NCI-H82 (cell line): ENCODE data around the gene P4HB.

Experiments
- DNase-seq: peaks from one replicate; lab custom pipeline; 2025; lab: John Stamatoyannopoulos, UW

P4HB gene

DNA sequence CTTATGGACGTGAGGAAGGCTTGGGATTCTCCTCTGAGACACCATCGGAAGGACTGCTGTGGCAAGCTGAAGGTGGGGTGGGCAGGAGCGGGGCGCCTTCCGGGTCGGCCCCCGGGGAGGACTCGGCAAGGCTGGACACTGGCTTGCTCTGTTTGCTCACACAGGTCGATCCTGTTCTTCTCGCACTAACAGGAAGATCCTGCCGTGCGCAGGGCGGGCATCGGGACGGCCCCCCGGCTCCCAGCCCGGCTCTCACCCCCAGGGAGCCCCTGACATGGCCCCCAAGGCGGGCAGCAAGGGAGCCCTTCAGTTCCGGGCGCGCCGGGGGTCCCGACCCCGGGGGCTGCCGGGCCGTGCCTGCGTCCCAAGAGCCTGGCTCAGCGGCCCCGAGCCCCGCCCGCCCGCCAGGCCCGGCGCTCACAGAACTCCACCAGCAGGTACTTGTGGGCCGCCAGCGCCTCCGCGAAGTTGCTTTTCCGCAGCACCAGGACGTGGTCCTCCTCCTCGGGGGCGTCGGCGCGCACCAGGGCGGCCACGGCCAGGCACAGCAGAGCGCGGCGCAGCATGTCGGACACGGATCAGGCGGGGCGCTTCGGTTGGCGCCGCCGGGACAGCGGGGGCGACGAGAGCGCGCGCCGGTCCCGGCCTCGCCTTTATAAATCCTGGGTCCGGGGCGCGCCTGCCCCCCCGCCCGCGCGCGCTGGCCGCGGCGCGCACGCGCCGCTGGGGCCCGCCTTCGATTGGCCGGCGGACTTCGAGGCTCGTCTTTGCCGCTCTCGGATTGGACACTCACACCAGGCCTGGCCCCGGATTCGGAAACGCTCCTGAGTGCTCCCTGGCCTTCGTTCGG is at the start of gene P4HB:
P4HB (minus strand) TSS at position 630 of the 850 bp plus-strand sequence; CDS start at position 566, 64 bp downstream.
- DNase-seq, result no peak

DNA sequence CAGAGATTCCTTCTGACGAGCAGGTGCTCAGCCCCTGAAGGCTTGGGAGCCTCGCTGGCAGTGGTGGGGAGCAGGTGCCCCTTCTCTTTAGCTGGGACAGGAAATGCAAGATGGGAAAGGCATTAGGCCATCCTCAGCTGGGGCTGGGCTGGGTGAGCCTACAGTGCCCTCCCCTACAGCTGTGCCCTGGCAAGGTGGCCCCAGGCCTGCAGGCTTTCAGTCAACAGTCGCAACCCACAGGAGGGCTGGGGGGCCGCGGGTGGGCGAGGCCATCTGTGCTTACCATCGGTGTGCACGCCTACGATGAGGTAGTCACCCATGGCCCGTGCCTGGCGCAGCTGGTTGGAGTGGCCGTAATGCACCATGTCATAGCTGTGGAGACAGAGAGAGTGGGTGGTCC is 48.9 kb upstream of the P4HB start:
- no peak for DNase-seq

GRCh38 chr17:81908793-81909192 is 48.5 kb upstream of the P4HB start:
- no peak for DNase-seq

- no peak for DNase-seq
Observed at GRCh38 chr17:81907219-81908145, 47.1 kb upstream of the P4HB start.

- no peak for DNase-seq
Observed at GRCh38 chr17:81906476-81907218, 46.3 kb upstream of the P4HB start.

GRCh38 chr17:81905993-81906392 is 45.7 kb upstream of the P4HB start:
- DNase-seq, result no peak

- DNase-seq, result no peak
Observed at GRCh38 chr17:81905424-81905875, 45.1 kb upstream of the P4HB start.

DNA sequence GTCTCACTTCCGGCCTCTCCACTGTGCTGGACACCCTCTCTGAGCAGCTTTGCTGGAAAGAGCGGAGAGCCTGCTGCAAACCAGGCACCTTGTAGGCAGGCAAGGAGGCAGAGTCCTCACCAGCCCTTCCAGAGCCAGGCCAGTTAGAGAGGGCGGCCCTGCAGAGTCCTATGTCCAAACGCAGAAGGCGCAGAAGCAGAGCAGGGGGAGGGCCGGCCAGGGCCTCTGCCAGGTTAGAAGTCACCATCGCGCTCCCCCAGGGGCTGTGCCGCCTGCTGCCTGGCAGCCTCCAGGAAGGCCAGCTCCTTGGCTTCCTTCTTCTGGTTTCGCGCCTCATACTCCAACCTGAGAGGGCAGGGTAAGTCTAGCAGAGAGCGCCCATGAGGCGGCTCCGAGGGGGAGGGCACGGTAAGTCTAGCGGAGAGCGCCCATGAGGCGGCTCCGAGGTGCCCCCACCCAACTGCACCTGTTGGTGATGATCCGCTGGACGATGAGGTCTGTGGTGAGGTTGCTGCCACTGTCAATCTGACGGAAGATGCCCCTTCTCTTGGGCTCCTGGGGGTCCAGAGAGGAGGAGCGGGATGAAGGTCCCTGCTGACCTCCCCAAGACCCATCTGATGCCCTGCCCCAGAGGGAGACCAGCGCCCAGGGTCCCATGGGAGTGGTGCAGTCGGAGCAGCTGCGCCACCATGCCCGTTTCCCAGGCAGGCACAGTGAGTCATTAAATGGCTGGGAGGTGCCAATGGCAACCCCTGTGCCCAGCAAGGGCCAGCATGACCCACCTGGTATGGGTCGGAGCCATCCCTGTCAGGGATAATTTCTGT is 44.5 kb upstream of the P4HB start:
- DNase-seq, result no peak

GRCh38 chr17:81903896-81904599 is 43.7 kb upstream of the P4HB start:
- DNase-seq, result no peak

DNA sequence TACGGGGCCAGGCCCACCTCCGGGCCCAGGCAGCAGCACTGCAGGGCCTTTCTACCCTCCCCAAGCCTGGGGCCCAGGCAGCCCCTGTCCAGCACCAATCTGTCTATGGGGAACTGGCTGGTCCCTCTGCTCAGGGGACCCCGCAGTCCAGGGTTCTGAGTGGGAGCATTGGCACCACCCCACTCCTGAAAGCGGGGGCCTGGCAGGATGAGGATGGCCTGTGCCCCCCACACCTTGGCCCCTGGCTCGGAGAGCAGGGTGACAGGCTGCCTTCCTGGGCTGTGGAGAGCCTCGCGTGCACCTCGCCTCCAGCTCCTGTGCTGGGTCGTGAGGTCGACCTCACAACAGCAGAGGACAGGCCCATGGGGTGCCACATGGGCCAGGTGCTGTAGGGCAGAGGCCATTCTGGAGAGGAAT is 43.1 kb upstream of the P4HB start:
- no peak for DNase-seq

GRCh38 chr17:81902653-81903414 is 42.5 kb upstream of the P4HB start:
- DNase-seq, result no peak

DNA sequence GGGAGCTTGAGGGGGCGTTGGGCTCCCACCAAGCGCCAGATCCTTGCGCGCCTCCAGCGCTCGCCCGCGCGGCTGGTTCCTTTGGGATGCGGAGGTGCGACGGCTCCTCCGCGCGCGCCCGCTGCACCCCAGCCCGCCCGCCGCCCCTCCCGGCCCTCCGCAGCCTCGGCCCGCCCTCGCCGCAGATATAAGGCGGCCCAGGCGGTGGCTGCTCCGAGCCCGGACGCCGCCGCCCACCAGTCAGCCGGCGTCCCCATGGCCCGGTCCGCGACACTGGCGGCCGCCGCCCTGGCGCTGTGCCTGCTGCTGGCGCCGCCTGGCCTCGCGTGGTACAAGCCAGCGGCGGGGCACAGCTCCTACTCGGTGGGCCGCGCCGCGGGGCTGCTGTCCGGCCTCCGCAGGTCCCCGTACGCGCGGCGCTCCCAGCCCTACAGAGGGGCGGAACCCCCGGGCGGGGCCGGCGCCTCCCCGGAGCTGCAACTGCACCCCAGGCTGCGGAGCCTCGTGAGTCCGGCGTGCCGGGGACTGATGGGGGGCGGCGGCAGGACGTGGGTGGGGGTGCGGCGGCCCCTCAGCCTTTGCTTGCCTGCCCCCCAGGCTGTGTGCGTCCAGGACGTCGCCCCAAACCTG is 41.8 kb upstream of the P4HB start, which contains the start of gene NPB:
NPB (plus strand) TSS at position 216 of the 630 bp plus-strand sequence; CDS start at position 256, 40 bp downstream.
- DNase-seq, result peak; percentile 50

DNA sequence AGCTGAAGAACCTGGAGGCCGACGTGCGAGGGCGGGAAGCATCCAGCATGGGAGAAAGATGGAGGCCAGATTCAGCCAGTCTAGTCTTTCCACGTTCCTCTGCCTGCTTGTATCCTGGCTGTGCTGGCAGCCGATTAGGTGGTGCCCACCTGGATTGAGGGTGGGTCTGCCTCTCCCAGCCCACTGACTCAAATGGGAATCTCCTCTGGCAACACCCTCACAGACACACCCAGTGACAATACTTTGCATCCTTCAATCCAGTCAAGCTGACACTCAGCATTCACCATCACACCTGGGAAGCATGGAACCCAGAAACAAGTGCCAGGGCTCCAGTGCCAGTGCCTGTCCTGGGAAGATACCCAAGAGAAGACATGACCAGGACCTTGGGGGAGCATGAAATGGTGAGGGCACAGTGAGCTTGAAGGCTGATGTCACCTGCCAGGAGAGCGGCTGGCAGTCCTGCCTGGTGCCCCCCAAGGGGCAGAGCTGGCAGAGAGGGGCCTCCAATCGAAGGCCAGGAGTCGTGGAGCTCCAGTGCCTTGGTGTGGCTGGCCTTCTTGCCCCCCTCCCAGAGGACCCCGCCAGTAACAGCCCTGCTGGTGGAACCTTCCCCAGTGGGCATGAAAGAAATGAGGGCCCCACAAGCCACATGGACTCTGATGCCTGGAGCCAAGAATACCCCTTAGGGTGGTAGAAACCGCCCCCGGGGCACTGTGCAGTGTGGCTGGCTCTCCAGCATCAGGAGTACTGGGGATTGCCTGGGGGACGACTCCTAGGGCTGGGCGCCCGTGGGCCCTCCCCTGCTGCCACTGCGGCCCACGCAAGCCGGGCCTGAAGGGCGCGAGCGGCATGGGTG is 41.1 kb upstream of the P4HB start:
- no peak for DNase-seq

DNA sequence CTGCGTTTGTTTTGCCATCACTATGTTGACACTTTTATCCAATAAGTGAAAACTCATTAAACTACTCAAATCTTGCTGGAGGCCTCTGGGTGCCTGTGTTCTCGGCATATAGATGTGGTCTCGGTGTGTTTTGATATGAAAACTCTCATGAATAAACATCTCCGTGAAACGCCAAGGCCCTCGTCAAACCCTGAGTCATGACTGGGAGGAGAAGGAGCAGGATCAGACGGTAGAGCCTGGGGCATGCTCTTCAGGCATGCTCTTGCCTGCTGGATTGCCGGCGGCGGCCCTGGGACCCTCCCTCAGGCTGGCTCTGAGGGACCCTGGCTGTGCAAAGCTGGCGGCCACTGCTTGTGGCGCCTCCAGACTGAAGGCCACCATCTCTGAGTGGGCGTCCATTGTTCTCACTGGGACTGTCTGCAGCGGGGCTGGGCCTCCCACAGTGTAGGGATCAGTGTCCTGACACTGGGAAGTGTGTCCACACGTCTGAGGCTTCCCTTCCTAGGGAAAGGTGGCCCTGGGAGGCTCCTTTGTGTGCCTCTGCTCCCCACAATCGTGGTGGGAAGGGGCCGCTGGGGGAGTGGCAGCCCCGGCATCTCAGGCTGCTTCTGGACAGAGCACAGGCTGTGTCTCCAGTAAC is 40.0 kb upstream of the P4HB start:
- no peak for DNase-seq

DNA sequence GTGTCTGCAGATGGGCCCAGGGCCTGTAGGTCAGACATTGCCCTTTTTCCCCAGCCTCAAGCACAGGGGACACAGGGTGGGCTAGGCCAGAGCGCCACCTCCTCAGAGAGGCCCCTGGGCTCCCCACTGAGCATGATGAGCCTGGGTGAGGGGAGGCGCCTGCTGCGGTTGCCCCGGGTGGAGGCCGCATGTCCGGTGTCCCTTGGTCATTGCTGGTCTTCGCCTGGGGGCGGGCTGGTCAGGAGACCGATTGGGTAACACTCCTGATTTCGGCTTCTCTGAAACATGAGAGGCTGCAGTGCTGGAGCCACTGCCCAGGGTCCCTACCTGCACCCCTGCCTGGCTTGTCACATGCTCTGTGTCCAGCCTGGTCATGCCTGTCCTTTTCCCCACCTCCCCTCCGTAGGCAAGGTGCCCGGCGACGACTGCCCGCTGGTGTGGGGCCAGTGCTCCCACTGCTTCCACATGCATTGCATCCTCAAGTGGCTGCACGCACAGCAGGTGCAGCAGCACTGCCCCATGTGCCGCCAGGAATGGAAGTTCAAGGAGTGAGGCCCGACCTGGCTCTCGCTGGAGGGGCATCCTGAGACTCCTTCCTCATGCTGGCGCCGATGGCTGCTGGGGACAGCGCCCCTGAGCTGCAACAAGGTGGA is 39.3 kb upstream of the P4HB start:
- no peak for DNase-seq

DNA sequence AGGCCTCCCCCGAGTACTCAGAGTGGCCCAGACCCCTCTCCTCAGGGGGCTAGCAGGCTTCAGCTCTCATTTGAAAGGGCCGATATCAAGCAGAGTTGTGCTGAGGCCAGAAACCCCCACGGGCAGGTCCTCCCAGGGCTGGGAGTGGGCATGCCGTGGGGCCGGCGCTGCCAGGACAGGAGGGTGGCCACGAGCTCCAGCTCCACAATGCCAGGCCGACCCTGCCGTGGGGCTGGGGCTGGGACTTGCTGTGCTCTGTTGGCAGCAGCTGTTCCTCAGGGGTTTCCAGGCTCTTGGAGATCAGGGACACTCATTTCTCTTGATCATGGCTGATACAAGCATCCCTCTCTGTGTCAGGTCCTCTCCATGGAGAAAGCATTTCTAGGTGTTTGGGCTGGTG is 38.5 kb upstream of the P4HB start:
- DNase-seq, result no peak
